ENCODE measurements around the gene ENTR1.
A peak's percentile ranks its signal among the peaks of the same experiment; 100 is the strongest.

The ENTR1 gene

DNA sequence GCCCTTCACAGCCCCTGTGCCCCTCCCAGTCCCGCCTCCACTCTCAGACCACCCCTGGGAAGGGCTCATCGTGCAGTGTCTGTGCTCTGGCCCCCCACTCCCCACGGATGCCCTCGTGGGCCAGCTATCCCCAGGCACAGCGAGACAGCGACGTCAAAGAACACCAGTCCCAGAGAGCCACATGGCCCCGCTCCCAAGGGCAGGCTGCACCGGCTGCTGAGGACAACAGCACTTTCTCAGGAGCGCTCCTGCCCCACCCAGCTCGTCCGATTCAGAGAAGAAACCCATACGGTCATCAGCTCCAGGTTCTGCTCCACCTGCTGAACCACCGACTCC lies 5.6 kb downstream of the ENTR1 start:
- Histone ChIP-seq H2BK5ac (ENCODE audit: low read depth, low read length, poor library complexity, severe bottlenecking) (no peak overlapping the region), H2BK120ac (ENCODE audit: low read depth, low read length) (no peak overlapping the region), H3K4me2 (ENCODE audit: low read length, poor library complexity, severe bottlenecking) (no peak overlapping the region), H3K36me3 (ENCODE audit: control insufficient read depth in 1 of 2, insufficient read depth in 2 of 2, low read depth in 1 of 2, low read length in 2 of 2) (peaks cover 50 to 54% of the 10 kb centered on the region in 2 experiments), H3K4ac (ENCODE audit: low read depth in 1 of 2, low read length in 2 of 2) (no peak overlapping the region), H3K4me3 (ENCODE audit: insufficient read depth in 1 of 2, low read depth in 1 of 2, low read length in 2 of 2) (no peak overlapping the region), H3K27ac (ENCODE audit: low read length, poor library complexity, severe bottlenecking) (no peak overlapping the region), H3K14ac (ENCODE audit: low read length in 2 of 2) (no peak overlapping the region), H4K8ac (ENCODE audit: low read length) (no peak overlapping the region), H3K9ac (ENCODE audit: low read length) (no peak overlapping the region), H2AFZ (ENCODE audit: low read depth, low read length) (no peak overlapping the region), H3K27me3 (ENCODE audit: control insufficient read depth in 1 of 2, insufficient read depth in 1 of 2, low read length in 2 of 2) (no peaks in the 10 kb centered on the region), H4K91ac (ENCODE audit: low read length) (peak overlapping the region; percentile 34), H3K18ac (ENCODE audit: low read depth in 1 of 2, low read length in 2 of 2) (no peak overlapping the region), H2AK5ac (ENCODE audit: low read length, severe bottlenecking) (no peak overlapping the region), H2BK15ac (ENCODE audit: low read depth, poor library complexity, severe bottlenecking) (no peak overlapping the region), H3K9me3 (ENCODE audit: control insufficient read depth, low read length) (no peaks in the 10 kb centered on the region), H3K4me1 (ENCODE audit: control insufficient read depth, insufficient read depth, low read depth, low read length) (peaks cover 14% of the 10 kb centered on the region), H3K79me1 (replicated peaks; ENCODE audit: low read length, poor library complexity, severe bottlenecking) (peaks cover 29% of the 10 kb centered on the region), H2BK12ac (ENCODE audit: low read length in 2 of 2) (no peak overlapping the region), H3K23ac (ENCODE audit: low read length in 2 of 2) (no peak overlapping the region)
- WGBS: 93% methylated on average over 14 of the region's 14 CpGs
- no peak for DNase-seq

GRCh38 chr9:136403915-136404800 lies 6.3 kb downstream of the ENTR1 start:
- no peak overlapping the region for H2AFZ ChIP-seq (ENCODE audit: low read depth, low read length)
- H2BK15ac ChIP-seq (ENCODE audit: low read depth, poor library complexity, severe bottlenecking): no peak overlapping the region
- no peak overlapping the region for H3K23ac ChIP-seq (ENCODE audit: low read length in 2 of 2)
- no peak overlapping the region for H3K4me2 ChIP-seq (ENCODE audit: low read length, poor library complexity, severe bottlenecking)
- peaks cover 11% of the 10 kb centered on the region for H3K4me1 ChIP-seq (ENCODE audit: control insufficient read depth, insufficient read depth, low read depth, low read length)
- H3K79me1 ChIP-seq (replicated peaks; ENCODE audit: low read length, poor library complexity, severe bottlenecking): peaks cover 28% of the 10 kb centered on the region
- H2BK120ac ChIP-seq (ENCODE audit: low read depth, low read length): no peak overlapping the region
- H3K18ac ChIP-seq (ENCODE audit: low read depth in 1 of 2, low read length in 2 of 2): no peak overlapping the region
- no peak overlapping the region for H3K9ac ChIP-seq (ENCODE audit: low read length)
- H3K27ac ChIP-seq (ENCODE audit: low read length, poor library complexity, severe bottlenecking): no peak overlapping the region
- no peak overlapping the region for H2BK5ac ChIP-seq (ENCODE audit: low read depth, low read length, poor library complexity, severe bottlenecking)
- no peaks in the 10 kb centered on the region for H3K9me3 ChIP-seq (ENCODE audit: control insufficient read depth, low read length)
- peaks cover 50 to 54% of the 10 kb centered on the region in 2 experiments for H3K36me3 ChIP-seq (ENCODE audit: control insufficient read depth in 1 of 2, insufficient read depth in 2 of 2, low read depth in 1 of 2, low read length in 2 of 2)
- no peak overlapping the region for H4K91ac ChIP-seq (ENCODE audit: low read length)
- no peak overlapping the region for H3K14ac ChIP-seq (ENCODE audit: low read length in 2 of 2)
- no peak overlapping the region for H4K8ac ChIP-seq (ENCODE audit: low read length)
- H3K4ac ChIP-seq (ENCODE audit: low read depth in 1 of 2, low read length in 2 of 2): no peak overlapping the region
- WGBS: 96% methylated on average over 32 of the region's 32 CpGs
- no peak overlapping the region for H3K4me3 ChIP-seq (ENCODE audit: insufficient read depth in 1 of 2, low read depth in 1 of 2, low read length in 2 of 2)
- H2AK5ac ChIP-seq (ENCODE audit: low read length, severe bottlenecking): no peak overlapping the region
- no peaks in the 10 kb centered on the region for H3K27me3 ChIP-seq (ENCODE audit: control insufficient read depth in 1 of 2, insufficient read depth in 1 of 2, low read length in 2 of 2)
- no peak for DNase-seq
- H2BK12ac ChIP-seq (ENCODE audit: low read length in 2 of 2): no peak overlapping the region

DNA sequence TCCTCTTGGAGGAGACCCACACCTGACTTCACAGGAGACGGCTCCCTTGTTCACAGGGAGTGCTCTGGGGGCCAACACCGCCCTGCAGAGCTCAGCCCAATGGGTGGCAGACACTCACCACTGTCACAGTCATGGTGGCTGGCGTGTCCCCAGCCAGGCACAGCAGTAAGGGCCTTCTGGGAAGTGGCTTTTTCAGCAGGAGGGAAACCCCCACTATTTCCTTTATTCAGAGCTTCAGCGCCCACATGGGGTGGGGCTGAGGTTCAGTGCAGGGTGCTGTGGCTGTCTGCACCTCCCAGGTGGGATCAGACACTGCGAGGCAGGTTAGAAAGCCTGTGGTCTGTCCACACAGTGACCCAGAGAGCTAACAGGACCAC lies 6.9 kb downstream of the ENTR1 start:
- Histone ChIP-seq H3K4me3 (ENCODE audit: insufficient read depth in 1 of 2, low read depth in 1 of 2, low read length in 2 of 2) (no peak overlapping the region), H2BK15ac (ENCODE audit: low read depth, poor library complexity, severe bottlenecking) (no peak overlapping the region), H3K27me3 (ENCODE audit: control insufficient read depth in 1 of 2, insufficient read depth in 1 of 2, low read length in 2 of 2) (no peaks in the 10 kb centered on the region), H2BK12ac (ENCODE audit: low read length in 2 of 2) (no peak overlapping the region), H3K23ac (ENCODE audit: low read length in 2 of 2) (no peak overlapping the region), H2AFZ (ENCODE audit: low read depth, low read length) (no peak overlapping the region), H2BK5ac (ENCODE audit: low read depth, low read length, poor library complexity, severe bottlenecking) (no peak overlapping the region), H3K18ac (ENCODE audit: low read depth in 1 of 2, low read length in 2 of 2) (no peak overlapping the region), H3K27ac (ENCODE audit: low read length, poor library complexity, severe bottlenecking) (no peak overlapping the region), H3K79me1 (replicated peaks; ENCODE audit: low read length, poor library complexity, severe bottlenecking) (peaks cover 26% of the 10 kb centered on the region), H3K14ac (ENCODE audit: low read length in 2 of 2) (no peak overlapping the region), H3K36me3 (ENCODE audit: control insufficient read depth in 1 of 2, insufficient read depth in 2 of 2, low read depth in 1 of 2, low read length in 2 of 2) (peaks cover 52 to 57% of the 10 kb centered on the region in 2 experiments), H4K8ac (ENCODE audit: low read length) (no peak overlapping the region), H2AK5ac (ENCODE audit: low read length, severe bottlenecking) (no peak overlapping the region), H3K9me3 (ENCODE audit: control insufficient read depth, low read length) (no peaks in the 10 kb centered on the region), H3K4me1 (ENCODE audit: control insufficient read depth, insufficient read depth, low read depth, low read length) (peaks cover 14% of the 10 kb centered on the region), H4K91ac (ENCODE audit: low read length) (no peak overlapping the region), H2BK120ac (ENCODE audit: low read depth, low read length) (no peak overlapping the region), H3K4ac (ENCODE audit: low read depth in 1 of 2, low read length in 2 of 2) (no peak overlapping the region), H3K9ac (ENCODE audit: low read length) (no peak overlapping the region), H3K4me2 (ENCODE audit: low read length, poor library complexity, severe bottlenecking) (no peak overlapping the region)
- no peak for DNase-seq
- 99% methylated on average over 4 of the region's 5 CpGs for WGBS

GRCh38 chr9:136402067-136402466 lies 8.3 kb downstream of the ENTR1 start:
- WGBS: 87% methylated on average over 10 of the region's 13 CpGs
- H2AK5ac ChIP-seq (ENCODE audit: low read length, severe bottlenecking): no peak overlapping the region
- H2AFZ ChIP-seq (ENCODE audit: low read depth, low read length): no peak overlapping the region
- H2BK15ac ChIP-seq (ENCODE audit: low read depth, poor library complexity, severe bottlenecking): no peak overlapping the region
- no peak overlapping the region for H3K4ac ChIP-seq (ENCODE audit: low read depth in 1 of 2, low read length in 2 of 2)
- H3K27me3 ChIP-seq (ENCODE audit: control insufficient read depth in 1 of 2, insufficient read depth in 1 of 2, low read length in 2 of 2): no peaks in the 10 kb centered on the region
- no peak overlapping the region for H3K27ac ChIP-seq (ENCODE audit: low read length, poor library complexity, severe bottlenecking)
- H3K4me1 ChIP-seq (ENCODE audit: control insufficient read depth, insufficient read depth, low read depth, low read length): peaks cover 18% of the 10 kb centered on the region
- no peak overlapping the region for H2BK5ac ChIP-seq (ENCODE audit: low read depth, low read length, poor library complexity, severe bottlenecking)
- H3K4me3 ChIP-seq (ENCODE audit: insufficient read depth in 1 of 2, low read depth in 1 of 2, low read length in 2 of 2): no peak overlapping the region
- peak overlapping the region; percentile 93 for H3K9ac ChIP-seq (ENCODE audit: low read length)
- no peaks in the 10 kb centered on the region for H3K9me3 ChIP-seq (ENCODE audit: control insufficient read depth, low read length)
- no peak overlapping the region for H3K4me2 ChIP-seq (ENCODE audit: low read length, poor library complexity, severe bottlenecking)
- H3K36me3 ChIP-seq (ENCODE audit: control insufficient read depth in 1 of 2, insufficient read depth in 2 of 2, low read depth in 1 of 2, low read length in 2 of 2): peaks cover 54 to 64% of the 10 kb centered on the region in 2 experiments
- no peak overlapping the region for H3K23ac ChIP-seq (ENCODE audit: low read length in 2 of 2)
- no peak for DNase-seq
- H3K14ac ChIP-seq (ENCODE audit: low read length in 2 of 2): no peak overlapping the region
- H2BK120ac ChIP-seq (ENCODE audit: low read depth, low read length): no peak overlapping the region
- no peak overlapping the region for H4K91ac ChIP-seq (ENCODE audit: low read length)
- no peak overlapping the region for H4K8ac ChIP-seq (ENCODE audit: low read length)
- H3K18ac ChIP-seq (ENCODE audit: low read depth in 1 of 2, low read length in 2 of 2): no peak overlapping the region
- no peak overlapping the region for H2BK12ac ChIP-seq (ENCODE audit: low read length in 2 of 2)
- H3K79me1 ChIP-seq (replicated peaks; ENCODE audit: low read length, poor library complexity, severe bottlenecking): peaks cover 25% of the 10 kb centered on the region
